ENCODE results near the gene COL23A1.

COL23A1 gene

GRCh38 chr5:178209334-178210072 is 380.7 kb downstream of the COL23A1 start:
- no peak overlapping the region for H3K27ac ChIP-seq
- TF ChIP-seq CTCF (conservative IDR thresholded peaks at IDR 0.05): no peak

DNA sequence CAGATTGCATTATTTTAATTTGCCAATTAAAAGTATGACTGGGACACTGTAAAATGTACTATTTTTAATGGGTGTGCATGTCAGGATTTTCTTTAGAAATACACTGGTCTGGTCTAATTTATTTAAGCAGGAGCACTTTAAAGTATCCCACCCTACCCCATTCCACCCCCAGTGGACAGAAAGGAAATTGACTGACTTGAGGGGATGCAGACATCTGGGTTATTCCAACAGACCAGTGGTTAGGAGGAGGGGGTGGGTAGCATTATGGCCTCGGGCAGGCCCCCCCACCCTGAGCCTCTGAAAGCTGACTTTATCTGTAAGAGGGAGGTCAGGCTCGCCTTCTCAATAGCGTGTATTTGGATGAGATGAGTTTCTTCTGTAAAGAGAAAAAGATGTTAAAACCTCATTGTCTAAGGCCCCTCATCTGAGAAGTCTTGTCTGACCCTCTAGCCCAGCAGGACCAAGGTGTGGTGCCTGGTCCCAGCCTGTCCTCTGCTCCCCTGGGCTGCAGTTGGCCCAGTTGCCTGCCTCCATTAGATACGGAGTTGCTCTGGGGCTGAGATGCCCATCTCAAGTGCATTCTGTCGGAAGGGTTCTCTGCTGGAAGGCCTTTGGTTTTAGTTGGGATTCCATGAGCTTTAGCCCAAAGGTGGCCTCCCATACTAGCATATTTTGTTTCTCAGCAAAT is 381.5 kb downstream of the COL23A1 start:
- H3K27ac ChIP-seq: no peak overlapping the region
- TF ChIP-seq CTCF (conservative IDR thresholded peaks at IDR 0.05): no peak

DNA sequence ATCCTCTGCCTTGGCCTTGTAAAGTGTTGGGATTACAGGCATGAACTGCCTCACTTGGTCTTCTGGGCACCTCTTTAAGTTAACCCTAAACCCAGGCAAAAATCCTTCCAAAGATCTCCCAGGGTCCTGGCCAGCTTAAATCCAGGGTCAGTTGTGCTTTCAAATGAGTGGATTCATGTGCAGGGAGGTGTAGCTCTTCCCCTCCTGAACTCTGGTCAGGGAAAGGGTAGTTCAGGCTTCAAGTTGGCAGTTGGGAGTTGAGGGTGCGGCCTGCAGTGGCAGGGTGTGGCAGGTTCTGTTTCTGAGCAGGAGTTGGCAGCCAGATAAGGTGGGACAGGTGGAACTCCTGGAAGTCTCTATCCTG is 382.3 kb downstream of the COL23A1 start:
- peak overlapping the region; percentile 11; the same call in 1 of the 2 replicates for H3K27ac ChIP-seq
- no peak for TF ChIP-seq CTCF (conservative IDR thresholded peaks at IDR 0.05)

GRCh38 chr5:178207183-178207916 is 382.8 kb downstream of the COL23A1 start:
- peak overlapping the region; percentile 88; the same call in 1 of the 2 replicates for H3K27ac ChIP-seq
- no peak for TF ChIP-seq CTCF (conservative IDR thresholded peaks at IDR 0.05)

- TF ChIP-seq CTCF (conservative IDR thresholded peaks at IDR 0.05): no peak
- H3K27ac ChIP-seq: peak overlapping the region; percentile 88
Observed at GRCh38 chr5:178206166-178207101, 383.8 kb downstream of the COL23A1 start.

GRCh38 chr5:178205749-178206047 is 384.5 kb downstream of the COL23A1 start:
- no peak for TF ChIP-seq CTCF (conservative IDR thresholded peaks at IDR 0.05)
- H3K27ac ChIP-seq: peak overlapping the region; percentile 88

Data from VCaP (cell line).